Erythroblast (primary cell): ENCODE data around the gene ZNF438.
"Not testable (repeated sequence)": the region's sequence is repeated elsewhere in the genome, so short reads cannot be mapped to it uniquely, and the experiment has no call there.

Experiments
- DNase-seq, 2 experiments: peaks; one replicate each; lab custom pipeline; 2025; lab: John Stamatoyannopoulos, UW
- GATA1 ChIP-seq: IDR thresholded peaks from 2 replicates; pipeline ENCODE4 v1.6.1; 2011; ENCODE audit warnings: low read depth, mild to moderate bottlenecking, control low read depth, low read length, moderate library complexity
- POLR2A ChIP-seq: IDR thresholded peaks from 2 replicates; pipeline ENCODE4 v1.6.1; 2011; ENCODE audit warnings: mild to moderate bottlenecking, low read length

Gene ZNF438

GRCh38 chr10:30902621-30903396 lies 128.9 kb downstream of the ZNF438 start:
- DNase-seq: no peak
- TF ChIP-seq POLR2A (no peak), GATA1 (no peak)

- DNase-seq: not testable (repeated sequence)
Observed at GRCh38 chr10:30901487-30901886, 130.2 kb downstream of the ZNF438 start.

GRCh38 chr10:30898964-30899363 lies 132.7 kb downstream of the ZNF438 start:
- TF ChIP-seq GATA1: no peak
- TF ChIP-seq POLR2A: no peak
- DNase-seq: no peak

GRCh38 chr10:30897547-30897946 lies 134.1 kb downstream of the ZNF438 start:
- TF ChIP-seq POLR2A: no peak
- no peak for TF ChIP-seq GATA1
- DNase-seq: no peak

GRCh38 chr10:30897048-30897447 lies 134.6 kb downstream of the ZNF438 start:
- DNase-seq: no peak
- no peak for TF ChIP-seq POLR2A
- TF ChIP-seq GATA1: no peak

GRCh38 chr10:30894221-30894620 lies 137.4 kb downstream of the ZNF438 start:
- no peak for DNase-seq
- TF ChIP-seq GATA1: no peak
- TF ChIP-seq POLR2A: no peak

GRCh38 chr10:30893208-30893607 lies 138.5 kb downstream of the ZNF438 start:
- no peak for DNase-seq
- no peak for TF ChIP-seq GATA1
- TF ChIP-seq POLR2A: no peak

- DNase-seq: no peak
Observed at GRCh38 chr10:30887839-30888238, 143.8 kb downstream of the ZNF438 start.

GRCh38 chr10:30885423-30885822 lies 146.2 kb downstream of the ZNF438 start:
- no peak for TF ChIP-seq GATA1
- no peak for TF ChIP-seq POLR2A
- DNase-seq: no peak

More at GRCh38 chr10:30887839-30888238, 143.8 kb downstream of the ZNF438 start:
- TF ChIP-seq POLR2A (no peak), GATA1 (no peak)

- DNase-seq: no peak
- TF ChIP-seq GATA1: no peak
- no peak for TF ChIP-seq POLR2A
Observed at GRCh38 chr10:30883751-30884150, 147.9 kb downstream of the ZNF438 start.

GRCh38 chr10:30883116-30883515 lies 148.5 kb downstream of the ZNF438 start:
- DNase-seq: no peak
- TF ChIP-seq GATA1 (no peak), POLR2A (no peak)

GRCh38 chr10:30882281-30882680 lies 149.4 kb downstream of the ZNF438 start:
- DNase-seq: no peak
- no peak for TF ChIP-seq GATA1
- no peak for TF ChIP-seq POLR2A

- TF ChIP-seq POLR2A (no peak), GATA1 (no peak)
- no peak for DNase-seq
Observed at GRCh38 chr10:30878920-30879319, 152.7 kb downstream of the ZNF438 start.

GRCh38 chr10:30877111-30877510 lies 154.6 kb downstream of the ZNF438 start:
- TF ChIP-seq GATA1 (no peak), POLR2A (no peak)
- DNase-seq: no peak

- DNase-seq: no peak
- no peak for TF ChIP-seq POLR2A
- no peak for TF ChIP-seq GATA1
Observed at GRCh38 chr10:30873411-30873810, 158.3 kb downstream of the ZNF438 start.

- DNase-seq: no peak
- TF ChIP-seq GATA1 (no peak), POLR2A (no peak)
Observed at GRCh38 chr10:30870896-30871295, 160.8 kb downstream of the ZNF438 start.
